ENCODE measurements around the gene KLHL3. TPM values are rescaled to one million over a fixed set of nuclear protein-coding genes. Genes with fewer than 3 reads are reported as not detected.

Gene KLHL3
- total and polyA plus RNA-seq, 5 donors = 13.1 to 57.7 (median 40.2) TPM

GRCh38 chr5:137758121-137758520 is 22.2 kb upstream of the KLHL3 start:
- H3K4me3 ChIP-seq (ENCODE audit: low read length) = no peak overlapping the region
- DNase-seq (no peak), ATAC-seq (no peak)
- WGBS = 95% methylated on average over 4 of the region's 4 CpGs
- intact Hi-C loops (cut with DNase I) = no loop called here
- H3K27ac ChIP-seq (ENCODE audit: low read length) = no peak overlapping the region
- H3K27me3 ChIP-seq (ENCODE audit: control insufficient read depth, insufficient read depth) = no peaks in the 10 kb centered on the region
- no peaks in the 10 kb centered on the region for H3K4me1 ChIP-seq (ENCODE audit: control insufficient read depth, insufficient read depth, low read length)
- H3K9me3 ChIP-seq (ENCODE audit: control insufficient read depth, low read length) = no peaks in the 10 kb centered on the region

GRCh38 chr5:137757634-137758033 is 21.7 kb upstream of the KLHL3 start:
- no peak for DNase-seq
- H3K4me1 ChIP-seq (ENCODE audit: control insufficient read depth, insufficient read depth, low read length) = no peaks in the 10 kb centered on the region
- WGBS = 94% methylated on average over 5 of the region's 5 CpGs
- H3K9me3 ChIP-seq (ENCODE audit: control insufficient read depth, low read length) = no peaks in the 10 kb centered on the region
- intact Hi-C loops (cut with DNase I) = no loop called here
- no peak overlapping the region for H3K27ac ChIP-seq (ENCODE audit: low read length)
- no peak for ATAC-seq
- no peak overlapping the region for H3K4me3 ChIP-seq (ENCODE audit: low read length)
- H3K27me3 ChIP-seq (ENCODE audit: control insufficient read depth, insufficient read depth) = no peaks in the 10 kb centered on the region

GRCh38 chr5:137754961-137755762 is 19.3 kb upstream of the KLHL3 start:
- Histone ChIP-seq H3K4me1 (ENCODE audit: control insufficient read depth, insufficient read depth, low read length) (no peaks in the 10 kb centered on the region), H3K27me3 (ENCODE audit: control insufficient read depth, insufficient read depth) (no peaks in the 10 kb centered on the region), H3K27ac (ENCODE audit: low read length) (peak overlapping the region; percentile 97), H3K9me3 (ENCODE audit: control insufficient read depth, low read length) (no peaks in the 10 kb centered on the region), H3K4me3 (ENCODE audit: low read length) (peak overlapping the region; percentile 71)
- ATAC-seq (peak; percentile 30 to 49), DNase-seq (no peak)
- WGBS = 28% methylated on average over 36 of the region's 36 CpGs
- intact Hi-C loops (cut with DNase I) = no loop called here

- DNase-seq (peak; percentile 97 to 99 (median 99)), ATAC-seq (peak; percentile 96)
- H3K27ac ChIP-seq (ENCODE audit: low read length) = peak within 1 kb of the TSS; percentile 97
- no peaks in the 10 kb centered on the region for H3K27me3 ChIP-seq (ENCODE audit: control insufficient read depth, insufficient read depth)
- H3K4me3 ChIP-seq (ENCODE audit: low read length) = peak within 1 kb of the TSS; percentile 71
- no peaks in the 10 kb centered on the region for H3K9me3 ChIP-seq (ENCODE audit: control insufficient read depth, low read length)
- WGBS = under 1% methylated on average over 79 of the region's 79 CpGs
- intact Hi-C loops (cut with DNase I) = no loop called here
- no peaks in the 10 kb centered on the region for H3K4me1 ChIP-seq (ENCODE audit: control insufficient read depth, insufficient read depth, low read length)
Measured at GRCh38 chr5:137754188-137754960, 18.5 kb upstream of the KLHL3 start, which contains the start of gene HNRNPA0. TSS of gene HNRNPA0 (minus strand) at chr5:137754363. CDS start at chr5:137754066, 297 bp downstream.

GRCh38 chr5:137753691-137754187 is 17.9 kb upstream of the KLHL3 start:
- Histone ChIP-seq H3K4me3 (ENCODE audit: low read length) (peak overlapping the region; percentile 71), H3K9me3 (ENCODE audit: control insufficient read depth, low read length) (no peaks in the 10 kb centered on the region), H3K27ac (ENCODE audit: low read length) (peak overlapping the region; percentile 95), H3K27me3 (ENCODE audit: control insufficient read depth, insufficient read depth) (no peaks in the 10 kb centered on the region), H3K4me1 (ENCODE audit: control insufficient read depth, insufficient read depth, low read length) (no peaks in the 10 kb centered on the region)
- WGBS = under 1% methylated on average over 45 of the region's 45 CpGs
- intact Hi-C loops (cut with DNase I) = no loop called here
- peak; percentile 23 to 27 for ATAC-seq
- peak; percentile 66 to 87 (median 87) for DNase-seq

GRCh38 chr5:137752905-137753690 is 17.2 kb upstream of the KLHL3 start:
- intact Hi-C loops (cut with DNase I) = no loop called here
- peak in 1 of 2 donors; percentile 10 for ATAC-seq

GRCh38 chr5:137751869-137752491 is 16.1 kb upstream of the KLHL3 start:
- no peak overlapping the region for H3K27ac ChIP-seq (ENCODE audit: low read length)
- no peaks in the 10 kb centered on the region for H3K27me3 ChIP-seq (ENCODE audit: control insufficient read depth, insufficient read depth)
- DNase-seq = no peak
- intact Hi-C loops (cut with DNase I) = no loop called here
- WGBS = 2% methylated on average over 7 of the region's 7 CpGs
- no peaks in the 10 kb centered on the region for H3K4me1 ChIP-seq (ENCODE audit: control insufficient read depth, insufficient read depth, low read length)
- no peaks in the 10 kb centered on the region for H3K9me3 ChIP-seq (ENCODE audit: control insufficient read depth, low read length)
- ATAC-seq = no peak
- peak overlapping the region; percentile 71 for H3K4me3 ChIP-seq (ENCODE audit: low read length)

More at GRCh38 chr5:137752905-137753690, 17.2 kb upstream of the KLHL3 start:
- Histone ChIP-seq H3K27ac (ENCODE audit: low read length) (peak overlapping the region; percentile 95), H3K27me3 (ENCODE audit: control insufficient read depth, insufficient read depth) (no peaks in the 10 kb centered on the region), H3K9me3 (ENCODE audit: control insufficient read depth, low read length) (no peaks in the 10 kb centered on the region), H3K4me3 (ENCODE audit: low read length) (peak overlapping the region; percentile 71), H3K4me1 (ENCODE audit: control insufficient read depth, insufficient read depth, low read length) (no peaks in the 10 kb centered on the region)
- peak; percentile 46 to 81 (median 80) for DNase-seq
- WGBS = under 1% methylated on average over 63 of the region's 63 CpGs

GRCh38 chr5:137750436-137750835 is 14.5 kb upstream of the KLHL3 start:
- intact Hi-C loops (cut with DNase I) = no loop called here
- no peaks in the 10 kb centered on the region for H3K9me3 ChIP-seq (ENCODE audit: control insufficient read depth, low read length)
- H3K27me3 ChIP-seq (ENCODE audit: control insufficient read depth, insufficient read depth) = no peaks in the 10 kb centered on the region

GRCh38 chr5:137747848-137748247 is 12.0 kb upstream of the KLHL3 start:
- Histone ChIP-seq H3K4me1 (ENCODE audit: control insufficient read depth, insufficient read depth, low read length) (no peaks in the 10 kb centered on the region), H3K4me3 (ENCODE audit: low read length) (no peak overlapping the region), H3K9me3 (ENCODE audit: control insufficient read depth, low read length) (no peaks in the 10 kb centered on the region), H3K27ac (ENCODE audit: low read length) (no peak overlapping the region), H3K27me3 (ENCODE audit: control insufficient read depth, insufficient read depth) (no peaks in the 10 kb centered on the region)
- intact Hi-C loops (cut with DNase I) = loop anchor here in 1 of 4 donors (10.0 kb wide), 1 partner anchor 123 kb away; no protein-coding TSS in a partner anchor
- no peak for ATAC-seq
- DNase-seq = no peak
- WGBS = 97% methylated on average over 2 of the region's 2 CpGs

More at GRCh38 chr5:137750436-137750835, 14.5 kb upstream of the KLHL3 start:
- no peak for DNase-seq
- Histone ChIP-seq H3K27ac (ENCODE audit: low read length) (no peak overlapping the region), H3K4me1 (ENCODE audit: control insufficient read depth, insufficient read depth, low read length) (no peaks in the 10 kb centered on the region), H3K4me3 (ENCODE audit: low read length) (no peak overlapping the region)
- WGBS = 71% methylated on average over 1 of the region's 1 CpG
- no peak for ATAC-seq

GRCh38 chr5:137743031-137743640 is 7.2 kb upstream of the KLHL3 start:
- 72% methylated on average over 4 of the region's 4 CpGs for WGBS
- intact Hi-C loops (cut with DNase I) = loop anchor here (5.0 to 10.0 kb wide), 3 partner anchors 81 to 118 kb away; no protein-coding TSS in a partner anchor
- DNase-seq (peak in 1 of 3 donors; percentile 20), ATAC-seq (peak; percentile 81 to 82)
- H3K27ac ChIP-seq (ENCODE audit: low read length) = no peak overlapping the region
- no peaks in the 10 kb centered on the region for H3K9me3 ChIP-seq (ENCODE audit: control insufficient read depth, low read length)
- no peaks in the 10 kb centered on the region for H3K4me1 ChIP-seq (ENCODE audit: control insufficient read depth, insufficient read depth, low read length)
- H3K4me3 ChIP-seq (ENCODE audit: low read length) = no peak overlapping the region
- no peaks in the 10 kb centered on the region for H3K27me3 ChIP-seq (ENCODE audit: control insufficient read depth, insufficient read depth)

Measured in right cardiac atrium (tissue), 5 donors.